Stimulated activated effector memory CD8-positive, alpha-beta T cell treated with anti-CD3 and anti-CD28 coated beads, Interleukin-12 subunit alpha, Interleukin-12 subunit beta, amount 100 ng/mL, for 72 hours (primary cell): ENCODE measurements around the gene ERVK3-1.
"Not testable (repeated sequence)": the region's sequence is repeated elsewhere in the genome, so short reads cannot be mapped to it uniquely, and the experiment has no call there.

ENCODE experiments used
- ATAC-seq: fragments of 150-1000 bp; cut with Tn5 transposase; 2 replicates; pipeline ENCODE4 v1.10.0; 2021
- DNase-seq, 2 donors: peaks; one replicate each; pipeline ENCODE4 v3.0.0; 2021 to 2022; ENCODE audit warnings: low spot score in 2 of 2
- H3K27ac Mint-ChIP-seq: one replicate; pipeline ENCODE4 v1.8.0; 2022; ENCODE audit warnings: mild to moderate bottlenecking, mixed read lengths
- H3K36me3 Mint-ChIP-seq: one replicate; pipeline ENCODE4 v1.8.0; 2022; ENCODE audit warnings: mild to moderate bottlenecking, mixed read lengths
- H3K4me1 Mint-ChIP-seq: one replicate; pipeline ENCODE4 v1.8.0; 2022; ENCODE audit warnings: mixed read lengths
- H3K4me3 Mint-ChIP-seq: one replicate; pipeline ENCODE4 v1.8.0; 2022; ENCODE audit warnings: mild to moderate bottlenecking, mixed read lengths
- H3K9me3 Mint-ChIP-seq: one replicate; pipeline ENCODE4 v1.8.0; 2022; ENCODE audit warnings: mixed read lengths

The ERVK3-1 gene

GRCh38 chr19:58326501-58326913 is 21.3 kb downstream of the ERVK3-1 start:
- no peaks in the 10 kb centered on the region for H3K4me1 Mint-ChIP-seq
- H3K9me3 Mint-ChIP-seq = no peaks in the 10 kb centered on the region
- no peak overlapping the region for H3K4me3 Mint-ChIP-seq
- ATAC-seq = peak; percentile 55
- no peaks in the 10 kb centered on the region for H3K36me3 Mint-ChIP-seq
- no peak for DNase-seq
- no peak overlapping the region for H3K27ac Mint-ChIP-seq

- Mint-ChIP-seq H3K4me3 (no peak within 1 kb of the TSS), H3K9me3 (no peaks in the 10 kb centered on the region), H3K36me3 (no peaks in the 10 kb centered on the region), H3K27ac (no peak within 1 kb of the TSS), H3K4me1 (no peaks in the 10 kb centered on the region)
- DNase-seq (peak; percentile 82 to 95), ATAC-seq (peak; percentile 89)
These were observed 21.9 kb downstream of the ERVK3-1 start, which contains the start of gene ZSCAN22 for GRCh38 chr19:58326914-58327726. ZSCAN22 (plus strand) TSS chr19:58326994; CDS start chr19:58334803, 7,809 bp downstream.

DNA sequence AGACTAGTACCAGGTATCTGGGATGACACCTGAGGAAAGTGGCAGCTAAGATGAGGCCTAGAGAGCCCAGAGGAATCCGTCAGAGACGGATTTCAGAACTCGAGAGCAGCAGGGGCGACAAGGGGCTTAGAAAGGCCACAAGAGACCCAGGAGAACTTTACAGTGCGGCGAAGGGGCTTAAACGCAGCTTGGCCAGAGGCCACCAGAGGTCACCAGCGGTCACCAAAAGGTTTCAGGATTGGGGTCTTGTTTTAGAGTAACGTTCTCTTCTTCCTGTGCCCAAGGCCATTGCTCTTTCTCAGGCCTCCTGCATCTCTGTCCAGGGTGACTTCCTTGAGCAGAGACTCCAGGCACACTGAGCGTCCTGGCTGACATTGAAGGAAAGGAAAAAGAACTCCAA is 23.8 kb downstream of the ERVK3-1 start:
- DNase-seq (no peak), ATAC-seq (no peak)
- no peaks in the 10 kb centered on the region for H3K4me1 Mint-ChIP-seq
- H3K27ac Mint-ChIP-seq = no peak overlapping the region
- H3K36me3 Mint-ChIP-seq = no peaks in the 10 kb centered on the region
- H3K4me3 Mint-ChIP-seq = no peak overlapping the region
- no peaks in the 10 kb centered on the region for H3K9me3 Mint-ChIP-seq

DNA sequence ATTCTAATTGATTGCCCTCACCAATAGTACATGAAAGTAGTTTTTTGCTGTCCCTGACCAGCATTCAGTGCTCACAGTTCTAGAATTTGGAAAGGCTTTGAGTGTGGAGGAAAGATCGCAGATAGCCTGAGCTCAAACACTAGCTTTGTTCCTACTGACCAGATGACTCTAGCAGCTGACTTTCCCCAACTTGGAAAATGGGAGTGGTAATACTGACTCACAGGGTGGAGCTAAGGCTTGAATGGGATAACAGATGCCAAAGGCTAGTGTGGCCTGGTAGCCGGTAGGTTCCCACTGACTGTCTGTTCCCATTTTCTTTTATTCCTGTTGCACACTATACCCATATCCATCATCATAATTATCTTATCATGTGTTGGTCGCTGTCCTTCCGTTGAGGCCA is 25.3 kb downstream of the ERVK3-1 start:
- peaks cover 6% of the 10 kb centered on the region for H3K36me3 Mint-ChIP-seq
- DNase-seq = no peak
- ATAC-seq = no peak
- no peak overlapping the region for H3K27ac Mint-ChIP-seq
- no peak overlapping the region for H3K4me3 Mint-ChIP-seq
- peaks cover 5% of the 10 kb centered on the region for H3K4me1 Mint-ChIP-seq
- H3K9me3 Mint-ChIP-seq = no peaks in the 10 kb centered on the region

GRCh38 chr19:58332697-58333096 is 27.5 kb downstream of the ERVK3-1 start:
- H3K4me3 Mint-ChIP-seq = no peak overlapping the region
- peaks cover 5% of the 10 kb centered on the region for H3K4me1 Mint-ChIP-seq
- no peaks in the 10 kb centered on the region for H3K9me3 Mint-ChIP-seq
- no peak overlapping the region for H3K27ac Mint-ChIP-seq
- DNase-seq (no peak), ATAC-seq (no peak)
- peaks cover 11% of the 10 kb centered on the region for H3K36me3 Mint-ChIP-seq

GRCh38 chr19:58334691-58335249 is 29.6 kb downstream of the ERVK3-1 start:
- peaks cover 24% of the 10 kb centered on the region for H3K36me3 Mint-ChIP-seq
- H3K4me3 Mint-ChIP-seq = no peak overlapping the region
- no peak overlapping the region for H3K27ac Mint-ChIP-seq
- DNase-seq (no peak), ATAC-seq (no peak)
- peaks cover 5% of the 10 kb centered on the region for H3K4me1 Mint-ChIP-seq
- no peaks in the 10 kb centered on the region for H3K9me3 Mint-ChIP-seq

- ATAC-seq (no peak), DNase-seq (no peak)
- Mint-ChIP-seq H3K4me1 (peaks cover 5% of the 10 kb centered on the region), H3K4me3 (no peak overlapping the region), H3K36me3 (peaks cover 27% of the 10 kb centered on the region), H3K9me3 (no peaks in the 10 kb centered on the region), H3K27ac (peak overlapping the region; percentile 3)
These were observed 30.5 kb downstream of the ERVK3-1 start for GRCh38 chr19:58335630-58336029.

GRCh38 chr19:58336216-58336615 is 31.0 kb downstream of the ERVK3-1 start:
- Mint-ChIP-seq H3K4me1 (peaks cover 9% of the 10 kb centered on the region), H3K27ac (peak overlapping the region; percentile 3), H3K9me3 (no peaks in the 10 kb centered on the region), H3K36me3 (peaks cover 31% of the 10 kb centered on the region), H3K4me3 (no peak overlapping the region)
- ATAC-seq (no peak), DNase-seq (no peak)

GRCh38 chr19:58336820-58337219 is 31.6 kb downstream of the ERVK3-1 start:
- DNase-seq = no peak
- Mint-ChIP-seq H3K4me3 (no peak overlapping the region), H3K36me3 (peaks cover 31% of the 10 kb centered on the region), H3K4me1 (peaks cover 15% of the 10 kb centered on the region), H3K27ac (no peak overlapping the region), H3K9me3 (no peaks in the 10 kb centered on the region)
- ATAC-seq = no peak

DNA sequence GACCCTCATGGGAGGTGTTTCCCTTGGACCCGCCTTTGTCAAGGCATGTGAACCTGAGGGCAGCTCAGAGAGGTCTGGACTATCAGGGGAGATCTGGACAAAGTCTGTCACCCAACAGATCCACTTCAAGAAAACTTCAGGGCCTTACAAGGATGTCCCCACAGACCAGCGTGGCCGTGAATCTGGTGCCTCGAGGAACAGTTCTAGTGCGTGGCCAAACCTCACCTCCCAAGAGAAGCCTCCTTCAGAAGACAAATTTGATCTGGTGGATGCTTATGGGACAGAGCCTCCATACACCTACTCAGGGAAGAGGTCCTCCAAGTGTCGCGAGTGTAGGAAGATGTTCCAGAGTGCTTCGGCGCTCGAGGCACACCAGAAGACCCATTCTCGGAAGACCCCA is 33.2 kb downstream of the ERVK3-1 start:
- peaks cover 31% of the 10 kb centered on the region for H3K36me3 Mint-ChIP-seq
- ATAC-seq (no peak), DNase-seq (no peak)
- H3K9me3 Mint-ChIP-seq = no peaks in the 10 kb centered on the region
- no peak overlapping the region for H3K4me3 Mint-ChIP-seq
- H3K27ac Mint-ChIP-seq = no peak overlapping the region
- peaks cover 17% of the 10 kb centered on the region for H3K4me1 Mint-ChIP-seq

DNA sequence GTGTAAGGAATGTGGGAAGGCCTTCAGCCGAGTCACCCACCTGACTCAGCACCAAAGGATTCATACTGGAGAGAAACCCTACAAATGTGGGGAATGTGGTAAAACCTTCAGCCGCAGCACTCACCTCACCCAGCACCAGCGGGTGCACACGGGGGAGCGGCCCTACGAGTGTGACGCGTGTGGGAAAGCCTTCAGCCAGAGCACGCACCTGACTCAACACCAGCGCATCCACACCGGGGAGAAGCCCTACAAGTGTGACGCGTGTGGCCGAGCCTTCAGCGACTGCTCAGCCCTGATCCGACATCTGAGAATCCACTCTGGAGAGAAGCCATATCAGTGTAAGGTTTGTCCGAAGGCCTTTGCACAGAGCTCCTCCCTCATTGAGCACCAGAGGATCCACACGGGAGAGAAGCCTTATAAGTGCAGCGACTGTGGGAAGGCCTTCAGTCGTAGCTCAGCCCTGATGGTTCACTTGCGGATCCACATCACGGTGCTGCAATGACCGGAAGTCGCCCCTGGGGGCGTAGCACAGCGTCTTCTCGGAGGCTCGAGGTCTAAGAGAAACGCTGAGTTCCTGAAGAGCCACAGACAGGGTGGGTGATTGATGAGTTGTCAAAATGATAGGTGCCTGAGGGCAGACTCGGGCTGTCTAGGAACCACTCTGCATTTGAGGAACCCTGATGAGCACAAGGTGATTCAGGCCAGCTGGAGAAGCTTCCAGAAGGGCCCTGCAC is 33.8 kb downstream of the ERVK3-1 start:
- no peak for DNase-seq
- no peaks in the 10 kb centered on the region for H3K9me3 Mint-ChIP-seq
- peaks cover 31% of the 10 kb centered on the region for H3K36me3 Mint-ChIP-seq
- H3K4me3 Mint-ChIP-seq = no peak overlapping the region
- no peak overlapping the region for H3K27ac Mint-ChIP-seq
- ATAC-seq = no peak
- peaks cover 17% of the 10 kb centered on the region for H3K4me1 Mint-ChIP-seq

DNA sequence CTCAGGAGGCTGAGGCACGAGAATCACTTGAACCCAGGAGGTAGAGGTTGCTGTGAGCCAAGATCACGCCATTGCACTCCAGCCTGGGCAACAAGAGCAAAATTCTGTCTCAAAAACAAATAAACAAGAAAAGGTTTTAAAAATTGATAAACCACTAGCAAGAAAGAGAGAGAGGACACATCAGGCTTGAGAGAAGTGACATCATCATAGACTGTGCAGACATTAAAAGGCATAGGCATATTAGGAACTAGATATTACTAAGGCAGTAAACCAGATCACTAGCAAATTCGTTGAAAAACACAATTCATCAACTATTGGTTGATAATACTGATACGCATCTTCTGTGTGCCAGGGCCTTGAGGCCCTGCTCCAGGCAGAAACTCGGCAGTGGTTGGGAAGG is 40.4 kb downstream of the ERVK3-1 start:
- Mint-ChIP-seq H3K27ac (peak overlapping the region; percentile 73), H3K4me1 (peaks cover 41% of the 10 kb centered on the region), H3K4me3 (peak overlapping the region; percentile 88), H3K9me3 (no peaks in the 10 kb centered on the region), H3K36me3 (peaks cover 14% of the 10 kb centered on the region)
- no peak for DNase-seq
- ATAC-seq = no peak

DNA sequence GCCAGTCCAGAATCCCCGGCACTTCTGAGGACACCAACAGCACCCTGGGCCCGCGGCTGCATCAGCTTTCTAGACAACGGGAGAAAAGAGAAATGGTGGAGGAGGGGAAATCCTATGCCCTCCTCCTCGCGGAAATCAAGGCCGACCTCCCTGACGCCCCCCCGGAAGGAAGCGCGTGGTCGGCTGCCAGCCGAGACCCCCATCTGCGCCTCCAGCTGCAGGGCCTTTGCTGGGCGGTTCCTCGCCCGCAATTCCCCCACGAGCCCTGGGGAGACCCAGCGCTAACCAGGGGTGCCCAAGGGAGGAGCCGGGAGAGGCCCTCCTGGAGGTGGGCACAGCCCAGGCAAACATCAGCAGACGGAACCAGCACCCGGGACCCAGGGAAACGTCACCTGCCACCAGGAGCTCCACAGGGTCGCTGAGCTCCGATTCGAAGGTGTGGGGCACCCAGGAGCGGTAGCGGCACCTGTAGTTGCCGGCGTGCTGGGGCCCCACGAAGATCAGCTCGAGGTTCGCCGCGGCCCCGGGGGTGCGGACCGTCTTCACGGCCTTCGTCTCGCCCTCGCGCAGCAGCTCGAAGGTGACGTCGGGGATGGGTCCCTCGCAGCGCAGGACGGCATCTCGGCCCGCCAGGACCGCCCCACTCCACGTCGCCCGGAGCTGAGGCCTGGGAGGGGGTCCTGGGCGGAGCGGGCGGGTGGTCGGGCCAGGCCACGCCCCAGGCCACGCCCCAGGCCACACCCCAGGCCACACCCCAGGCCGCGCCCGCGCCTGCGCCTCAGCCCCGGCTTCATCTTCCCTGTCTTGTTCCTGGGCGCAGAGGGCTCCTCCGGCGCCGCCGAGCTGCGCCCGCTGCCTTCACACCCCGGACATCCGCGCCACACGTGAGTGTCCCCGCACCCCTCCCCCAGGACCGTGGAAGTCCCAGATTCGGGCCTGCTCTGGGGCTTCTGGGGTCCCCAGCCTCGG is 42.1 kb downstream of the ERVK3-1 start:
- H3K27ac Mint-ChIP-seq = peak overlapping the region; percentile 73
- H3K4me1 Mint-ChIP-seq = peaks cover 36% of the 10 kb centered on the region
- H3K36me3 Mint-ChIP-seq = peaks cover 19% of the 10 kb centered on the region
- ATAC-seq = peak; percentile 93
- no peaks in the 10 kb centered on the region for H3K9me3 Mint-ChIP-seq
- H3K4me3 Mint-ChIP-seq = peak overlapping the region; percentile 88
- DNase-seq = peak; percentile 64 to 85

- not testable (repeated sequence) for H3K9me3 Mint-ChIP-seq, DNase-seq
- peak; percentile 1 for ATAC-seq
- Mint-ChIP-seq H3K4me3 (peak overlapping the region; percentile 88), H3K4me1 (peaks cover 39% of the 10 kb centered on the region), H3K36me3 (peaks cover 19% of the 10 kb centered on the region), H3K27ac (peak overlapping the region; percentile 73)
These were observed 42.9 kb downstream of the ERVK3-1 start for GRCh38 chr19:58348080-58348479.

- ATAC-seq (no peak), DNase-seq (no peak)
- peaks cover 39% of the 10 kb centered on the region for H3K4me1 Mint-ChIP-seq
- H3K9me3 Mint-ChIP-seq = no peaks in the 10 kb centered on the region
- H3K27ac Mint-ChIP-seq = peak overlapping the region; percentile 87
- peak overlapping the region; percentile 14 for H3K4me3 Mint-ChIP-seq
- H3K36me3 Mint-ChIP-seq = peaks cover 19% of the 10 kb centered on the region
These were observed 44.4 kb downstream of the ERVK3-1 start for GRCh38 chr19:58349590-58349989.
